Measurements from ENCODE around the gene SEPTIN7. TPM values are rescaled to one million over a fixed set of nuclear protein-coding genes. Genes with fewer than 3 reads are reported as not detected.

Gene SEPTIN7
- total RNA-seq, 1 donor from 2014 or later = 339 TPM

GRCh38 chr7:35757574-35757973 is 43.3 kb upstream of the SEPTIN7 start:
- Histone ChIP-seq H3K79me2 (ENCODE audit: insufficient read depth, low read length) (no peaks in the 10 kb centered on the region), H4K20me1 (ENCODE audit: insufficient read depth, low read length) (no peaks in the 10 kb centered on the region), H3K9me3 (ENCODE audit: insufficient read depth, low read depth, low read length) (no peaks in the 10 kb centered on the region), H3K4me1 (ENCODE audit: insufficient read depth, low read length) (no peaks in the 10 kb centered on the region), H3K9ac (ENCODE audit: low read length) (no peak overlapping the region), H2AFZ (ENCODE audit: low read depth, low read length) (no peak overlapping the region), H3K27me3 (ENCODE audit: insufficient read depth, low read length) (no peaks in the 10 kb centered on the region), H3K27ac (ENCODE audit: low read depth, low read length) (no peak overlapping the region), H3K4me2 (ENCODE audit: low read length) (no peak overlapping the region), H3K36me3 (ENCODE audit: insufficient read depth, low read length) (no peaks in the 10 kb centered on the region), H3K4me3 (ENCODE audit: insufficient read depth, low read depth, low read length) (no peak overlapping the region)
- no peaks in the 10 kb centered on the region for H3K9me3 Mint-ChIP-seq (ENCODE audit: unreplicated experiment)
- no peaks in the 10 kb centered on the region for H3K36me3 Mint-ChIP-seq (ENCODE audit: low read depth, unreplicated experiment)
- TF ChIP-seq EZH2 (IDR thresholded peaks at IDR 0.05; ENCODE audit: insufficient read depth, low read length) = no peak
- TF ChIP-seq CTCF (IDR thresholded peaks at IDR 0.05; ENCODE audit: insufficient read depth, low read depth, low read length) = no peak
- no peak overlapping the region for H3K27ac Mint-ChIP-seq (ENCODE audit: unreplicated experiment)
- H3K27me3 Mint-ChIP-seq (ENCODE audit: low read depth, unreplicated experiment) = no peaks in the 10 kb centered on the region
- FAIRE-seq = no peak
- peaks cover 28% of the 10 kb centered on the region for H3K4me1 Mint-ChIP-seq (ENCODE audit: low read depth, unreplicated experiment)
- no peak for DNase-seq (ENCODE audit: low read depth)
- H3K4me3 Mint-ChIP-seq (ENCODE audit: unreplicated experiment) = no peak overlapping the region

GRCh38 chr7:35758421-35758820 is 42.4 kb upstream of the SEPTIN7 start:
- H3K9ac ChIP-seq (ENCODE audit: low read length) = no peak overlapping the region
- H3K4me1 ChIP-seq (ENCODE audit: insufficient read depth, low read length) = no peaks in the 10 kb centered on the region
- H3K27ac Mint-ChIP-seq (ENCODE audit: unreplicated experiment) = no peak overlapping the region
- no peaks in the 10 kb centered on the region for H3K9me3 Mint-ChIP-seq (ENCODE audit: unreplicated experiment)
- no peak overlapping the region for H2AFZ ChIP-seq (ENCODE audit: low read depth, low read length)
- DNase-seq (ENCODE audit: low read depth) = no peak
- no peaks in the 10 kb centered on the region for H3K9me3 ChIP-seq (ENCODE audit: insufficient read depth, low read depth, low read length)
- no peak overlapping the region for H3K27ac ChIP-seq (ENCODE audit: low read depth, low read length)
- H3K79me2 ChIP-seq (ENCODE audit: insufficient read depth, low read length) = no peaks in the 10 kb centered on the region
- H3K36me3 Mint-ChIP-seq (ENCODE audit: low read depth, unreplicated experiment) = no peaks in the 10 kb centered on the region
- no peaks in the 10 kb centered on the region for H3K36me3 ChIP-seq (ENCODE audit: insufficient read depth, low read length)
- H3K4me3 Mint-ChIP-seq (ENCODE audit: unreplicated experiment) = no peak overlapping the region
- H3K27me3 ChIP-seq (ENCODE audit: insufficient read depth, low read length) = no peaks in the 10 kb centered on the region
- no peak overlapping the region for H3K4me2 ChIP-seq (ENCODE audit: low read length)
- TF ChIP-seq CTCF (IDR thresholded peaks at IDR 0.05; ENCODE audit: insufficient read depth, low read depth, low read length) = no peak
- no peak for TF ChIP-seq EZH2 (IDR thresholded peaks at IDR 0.05; ENCODE audit: insufficient read depth, low read length)
- H4K20me1 ChIP-seq (ENCODE audit: insufficient read depth, low read length) = no peaks in the 10 kb centered on the region
- peaks cover 32% of the 10 kb centered on the region for H3K4me1 Mint-ChIP-seq (ENCODE audit: low read depth, unreplicated experiment)
- no peak overlapping the region for H3K4me3 ChIP-seq (ENCODE audit: insufficient read depth, low read depth, low read length)
- no peak for FAIRE-seq
- no peaks in the 10 kb centered on the region for H3K27me3 Mint-ChIP-seq (ENCODE audit: low read depth, unreplicated experiment)

- H3K27ac Mint-ChIP-seq (ENCODE audit: unreplicated experiment) = no peak overlapping the region
These were observed 40.6 kb upstream of the SEPTIN7 start for GRCh38 chr7:35760143-35760745.

More at GRCh38 chr7:35760143-35760745, 40.6 kb upstream of the SEPTIN7 start:
- H3K4me1 ChIP-seq (ENCODE audit: insufficient read depth, low read length) = no peaks in the 10 kb centered on the region
- no peak overlapping the region for H3K4me2 ChIP-seq (ENCODE audit: low read length)
- H3K4me3 Mint-ChIP-seq (ENCODE audit: unreplicated experiment) = no peak overlapping the region
- H3K36me3 Mint-ChIP-seq (ENCODE audit: low read depth, unreplicated experiment) = no peaks in the 10 kb centered on the region
- no peaks in the 10 kb centered on the region for H3K9me3 ChIP-seq (ENCODE audit: insufficient read depth, low read depth, low read length)
- FAIRE-seq (no peak), DNase-seq (ENCODE audit: low read depth) (no peak)
- H2AFZ ChIP-seq (ENCODE audit: low read depth, low read length) = no peak overlapping the region
- no peaks in the 10 kb centered on the region for H3K36me3 ChIP-seq (ENCODE audit: insufficient read depth, low read length)
- no peak overlapping the region for H3K27ac ChIP-seq (ENCODE audit: low read depth, low read length)
- no peaks in the 10 kb centered on the region for H3K9me3 Mint-ChIP-seq (ENCODE audit: unreplicated experiment)
- no peaks in the 10 kb centered on the region for H3K79me2 ChIP-seq (ENCODE audit: insufficient read depth, low read length)
- no peaks in the 10 kb centered on the region for H3K27me3 Mint-ChIP-seq (ENCODE audit: low read depth, unreplicated experiment)
- no peaks in the 10 kb centered on the region for H3K27me3 ChIP-seq (ENCODE audit: insufficient read depth, low read length)
- no peak for TF ChIP-seq CTCF (IDR thresholded peaks at IDR 0.05; ENCODE audit: insufficient read depth, low read depth, low read length)
- no peak for TF ChIP-seq EZH2 (IDR thresholded peaks at IDR 0.05; ENCODE audit: insufficient read depth, low read length)
- H3K9ac ChIP-seq (ENCODE audit: low read length) = no peak overlapping the region
- H4K20me1 ChIP-seq (ENCODE audit: insufficient read depth, low read length) = no peaks in the 10 kb centered on the region
- no peak overlapping the region for H3K4me3 ChIP-seq (ENCODE audit: insufficient read depth, low read depth, low read length)
- H3K4me1 Mint-ChIP-seq (ENCODE audit: low read depth, unreplicated experiment) = peaks cover 32% of the 10 kb centered on the region

Measured in astrocyte (in vitro differentiated cells and primary cell).